ENCODE results near the gene BBS12.

DNA sequence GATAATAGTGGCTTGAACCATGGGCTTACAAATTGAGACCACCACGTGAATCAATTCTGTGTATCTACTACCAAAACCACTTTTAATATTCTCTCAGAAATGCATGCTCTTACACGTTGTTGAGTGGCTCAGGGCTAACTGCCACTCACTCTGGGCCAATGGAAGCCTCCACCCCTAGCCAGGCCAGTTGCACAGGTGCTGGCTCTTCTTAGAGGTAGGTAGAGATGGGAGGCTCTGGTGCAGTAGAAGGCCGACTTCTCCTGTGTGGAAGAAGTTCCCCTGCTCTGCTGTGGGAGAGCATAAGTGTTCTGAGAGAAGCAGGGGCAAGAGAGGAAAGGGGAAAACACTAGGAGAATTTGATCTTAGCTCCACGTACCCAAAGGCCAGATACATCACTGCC, 25.0 kb upstream of the BBS12 start:
- TF ChIP-seq, protein P1, sequence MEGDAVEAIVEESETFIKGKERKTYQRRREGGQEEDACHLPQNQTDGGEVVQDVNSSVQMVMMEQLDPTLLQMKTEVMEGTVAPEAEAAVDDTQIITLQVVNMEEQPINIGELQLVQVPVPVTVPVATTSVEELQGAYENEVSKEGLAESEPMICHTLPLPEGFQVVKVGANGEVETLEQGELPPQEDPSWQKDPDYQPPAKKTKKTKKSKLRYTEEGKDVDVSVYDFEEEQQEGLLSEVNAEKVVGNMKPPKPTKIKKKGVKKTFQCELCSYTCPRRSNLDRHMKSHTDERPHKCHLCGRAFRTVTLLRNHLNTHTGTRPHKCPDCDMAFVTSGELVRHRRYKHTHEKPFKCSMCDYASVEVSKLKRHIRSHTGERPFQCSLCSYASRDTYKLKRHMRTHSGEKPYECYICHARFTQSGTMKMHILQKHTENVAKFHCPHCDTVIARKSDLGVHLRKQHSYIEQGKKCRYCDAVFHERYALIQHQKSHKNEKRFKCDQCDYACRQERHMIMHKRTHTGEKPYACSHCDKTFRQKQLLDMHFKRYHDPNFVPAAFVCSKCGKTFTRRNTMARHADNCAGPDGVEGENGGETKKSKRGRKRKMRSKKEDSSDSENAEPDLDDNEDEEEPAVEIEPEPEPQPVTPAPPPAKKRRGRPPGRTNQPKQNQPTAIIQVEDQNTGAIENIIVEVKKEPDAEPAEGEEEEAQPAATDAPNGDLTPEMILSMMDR (conservative IDR thresholded peaks at IDR 0.05 in 1 of 2, IDR thresholded peaks at IDR 0.05 in 1 of 2; ENCODE audit: low read depth in 1 of 2, low read length in 2 of 2) = no peak
- TF ChIP-seq EZH2 (IDR thresholded peaks at IDR 0.05; ENCODE audit: low read length, missing control alignments) = no peak

Measured in fibroblast of lung (primary cell).